ENCODE measurements around the gene SYNGR4.
"Not testable (repeated sequence)": the region's sequence is repeated elsewhere in the genome, so short reads cannot be mapped to it uniquely, and the experiment has no call there.

SYNGR4 gene, protein sequence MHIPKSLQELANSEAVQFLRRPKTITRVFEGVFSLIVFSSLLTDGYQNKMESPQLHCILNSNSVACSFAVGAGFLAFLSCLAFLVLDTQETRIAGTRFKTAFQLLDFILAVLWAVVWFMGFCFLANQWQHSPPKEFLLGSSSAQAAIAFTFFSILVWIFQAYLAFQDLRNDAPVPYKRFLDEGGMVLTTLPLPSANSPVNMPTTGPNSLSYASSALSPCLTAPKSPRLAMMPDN

DNA sequence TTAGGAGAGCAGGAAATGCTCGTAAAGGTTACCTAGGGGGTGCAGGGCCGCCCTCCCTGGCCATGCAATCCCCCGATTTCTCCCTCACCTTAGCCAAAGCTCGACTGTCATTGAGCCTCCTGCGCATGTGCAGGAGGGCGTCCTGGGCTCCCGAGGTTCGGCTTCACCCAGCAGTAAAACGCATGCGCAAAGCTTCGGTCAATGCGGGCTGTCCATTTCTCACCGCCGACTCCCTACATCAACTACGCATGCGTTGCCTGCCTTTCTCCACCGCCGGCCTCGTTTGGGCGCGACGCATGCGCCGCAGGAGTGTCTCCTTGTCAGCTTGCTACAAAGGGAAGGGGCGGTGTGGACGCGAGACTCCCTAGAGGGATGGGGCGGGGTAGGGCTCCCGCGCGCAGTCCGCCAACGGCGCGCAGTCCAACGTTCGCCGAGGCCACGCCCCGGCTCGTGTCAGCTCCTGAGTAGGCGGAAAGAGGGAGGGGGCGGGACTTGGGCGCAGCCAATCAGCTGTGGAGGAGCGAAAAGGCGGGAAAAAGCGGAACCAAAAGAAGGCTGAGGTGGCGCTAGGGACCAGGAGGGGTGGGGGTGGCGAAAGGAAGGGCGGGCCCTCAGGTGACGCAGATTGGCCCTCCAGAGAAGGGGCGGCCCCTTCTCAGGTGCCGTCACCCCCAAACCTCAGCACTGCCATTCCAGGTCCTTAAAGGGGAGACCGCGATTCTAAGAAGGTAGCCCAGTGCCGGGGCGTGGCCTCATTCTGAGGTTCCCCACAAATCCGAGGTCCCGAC is at the start of gene SYNGR4, which contains the start of gene TMEM143:
TSS of gene SYNGR4 (plus strand) at position 558 of the 788 bp plus-strand sequence. CDS start 1,476 bp downstream, outside the sequence.
TSS of gene TMEM143 (minus strand) at position 131 of the 788 bp plus-strand sequence. CDS start at position 111, 20 bp downstream.
- DNase-seq: peak; percentile 97

DNA sequence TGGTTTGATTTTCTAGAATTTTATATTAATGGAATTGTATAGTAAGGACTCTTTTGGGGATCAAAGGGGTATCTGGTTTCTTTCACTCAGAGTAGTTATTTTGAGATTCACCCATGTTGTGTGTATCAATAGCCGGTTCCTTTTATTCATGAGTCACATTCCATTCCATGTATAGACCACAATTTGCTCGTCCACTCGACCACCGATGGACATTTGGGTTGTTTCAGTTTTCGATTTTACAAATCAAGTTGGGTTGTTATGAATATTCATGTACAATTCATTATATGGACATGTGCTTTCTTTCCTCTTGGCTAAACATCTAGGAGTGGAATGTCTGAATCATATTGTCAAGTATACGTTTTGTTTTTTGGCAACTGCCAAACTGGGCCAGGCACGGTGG is 48.5 kb upstream of the SYNGR4 start:
- DNase-seq: no peak

DNA sequence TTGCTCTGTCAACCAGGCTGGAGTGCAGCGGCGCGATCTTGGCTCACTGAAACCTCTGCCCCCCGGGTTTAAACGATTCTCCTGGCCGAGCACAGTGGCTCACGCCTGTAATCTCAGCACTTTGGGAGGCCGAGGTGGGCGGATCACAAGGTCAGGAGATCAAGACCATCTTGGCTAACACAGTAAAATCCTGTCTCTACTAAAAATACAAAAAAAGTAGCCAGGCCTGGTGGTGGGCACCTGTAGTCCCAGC is 46.5 kb upstream of the SYNGR4 start:
- not testable (repeated sequence) for DNase-seq

DNA sequence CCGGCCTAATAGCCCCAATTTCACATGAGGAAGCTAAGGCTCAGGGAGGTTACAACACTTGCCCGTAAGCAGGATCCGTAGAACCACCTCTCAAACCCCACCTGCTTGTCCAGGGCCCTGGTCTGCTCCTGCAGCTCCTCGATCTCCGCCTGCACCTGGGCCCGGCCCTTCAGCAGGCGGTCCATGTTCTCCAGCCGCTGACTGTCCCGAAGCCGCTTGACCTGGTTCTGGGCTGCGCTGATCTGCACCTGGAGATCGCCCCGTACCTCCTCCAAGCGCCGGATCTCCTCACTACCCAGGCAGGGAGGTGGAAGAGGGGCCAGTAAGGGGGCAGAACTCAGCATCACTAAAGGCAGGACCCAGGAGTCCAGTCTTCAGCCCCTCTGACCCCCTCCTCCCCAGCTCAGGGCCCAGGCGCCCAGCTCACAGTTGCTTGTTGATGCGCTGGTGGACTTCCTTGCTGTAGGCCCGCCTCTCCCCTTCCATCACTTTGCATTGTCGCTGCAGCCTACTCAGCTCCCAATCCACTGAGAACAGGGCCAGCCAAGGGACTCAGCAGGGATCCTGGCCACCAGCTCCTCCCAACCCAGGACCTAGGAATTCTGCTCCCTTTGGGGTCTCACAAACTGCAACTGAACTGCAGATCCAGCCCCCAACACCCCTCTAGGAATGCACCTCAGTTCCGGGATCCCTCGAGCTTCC is 45.7 kb upstream of the SYNGR4 start:
- no peak for DNase-seq

DNA sequence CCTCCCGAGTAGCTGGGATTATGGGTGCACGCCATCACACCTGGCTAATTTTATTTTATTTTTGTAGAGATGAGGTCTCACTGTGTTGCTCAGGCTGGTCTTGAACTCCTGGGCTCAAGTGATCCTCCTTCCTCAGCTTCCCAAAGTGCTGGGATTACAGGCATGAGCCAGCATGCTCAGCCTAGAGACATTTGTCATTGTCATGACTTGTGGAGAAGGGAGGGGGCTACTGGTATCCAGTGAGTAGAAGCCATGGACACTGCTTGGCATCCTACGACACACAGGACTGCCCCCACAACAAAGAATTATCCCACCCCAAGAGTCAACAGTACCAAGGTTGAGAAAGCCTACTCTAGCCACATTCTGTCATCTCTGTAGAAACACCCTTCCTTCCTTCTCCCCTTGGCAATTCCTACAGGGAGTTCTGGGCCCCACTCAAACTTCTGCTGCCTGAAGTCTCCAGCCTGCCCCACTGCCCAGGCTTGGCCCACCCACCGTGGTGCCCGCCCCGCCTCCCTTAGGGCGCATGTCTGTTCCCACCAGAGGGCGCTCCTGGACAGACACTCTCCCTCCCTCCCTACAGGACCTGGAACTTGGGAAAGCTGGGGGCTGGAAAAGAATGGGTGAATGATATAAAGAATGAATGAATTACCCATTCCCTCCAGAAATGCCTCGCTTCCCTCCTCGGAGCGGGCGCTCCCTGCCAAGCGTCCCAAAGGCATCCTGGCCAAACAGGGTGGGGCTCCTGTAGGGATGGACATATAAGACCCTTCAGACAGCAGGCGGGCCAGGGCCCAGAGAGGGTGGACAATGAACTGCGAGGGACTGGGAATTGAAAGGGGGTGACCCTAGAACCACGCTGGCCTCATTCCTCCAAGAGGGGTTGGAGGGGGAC is 44.3 kb upstream of the SYNGR4 start:
- peak; percentile 81 for DNase-seq

DNA sequence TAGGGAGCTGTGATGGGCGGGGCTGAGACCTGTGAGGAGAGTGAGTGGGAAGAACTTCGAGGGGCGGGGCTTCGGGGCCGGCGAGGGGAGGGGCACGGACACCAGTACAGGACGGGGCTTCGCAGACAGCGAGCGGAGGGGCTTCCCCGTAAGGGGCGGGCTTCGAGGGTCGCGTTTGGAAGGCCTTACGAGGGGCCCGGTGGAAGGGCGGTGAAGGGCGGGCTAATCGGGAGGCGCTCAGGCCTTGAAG is 42.9 kb upstream of the SYNGR4 start:
- DNase-seq: peak; percentile 93

DNA sequence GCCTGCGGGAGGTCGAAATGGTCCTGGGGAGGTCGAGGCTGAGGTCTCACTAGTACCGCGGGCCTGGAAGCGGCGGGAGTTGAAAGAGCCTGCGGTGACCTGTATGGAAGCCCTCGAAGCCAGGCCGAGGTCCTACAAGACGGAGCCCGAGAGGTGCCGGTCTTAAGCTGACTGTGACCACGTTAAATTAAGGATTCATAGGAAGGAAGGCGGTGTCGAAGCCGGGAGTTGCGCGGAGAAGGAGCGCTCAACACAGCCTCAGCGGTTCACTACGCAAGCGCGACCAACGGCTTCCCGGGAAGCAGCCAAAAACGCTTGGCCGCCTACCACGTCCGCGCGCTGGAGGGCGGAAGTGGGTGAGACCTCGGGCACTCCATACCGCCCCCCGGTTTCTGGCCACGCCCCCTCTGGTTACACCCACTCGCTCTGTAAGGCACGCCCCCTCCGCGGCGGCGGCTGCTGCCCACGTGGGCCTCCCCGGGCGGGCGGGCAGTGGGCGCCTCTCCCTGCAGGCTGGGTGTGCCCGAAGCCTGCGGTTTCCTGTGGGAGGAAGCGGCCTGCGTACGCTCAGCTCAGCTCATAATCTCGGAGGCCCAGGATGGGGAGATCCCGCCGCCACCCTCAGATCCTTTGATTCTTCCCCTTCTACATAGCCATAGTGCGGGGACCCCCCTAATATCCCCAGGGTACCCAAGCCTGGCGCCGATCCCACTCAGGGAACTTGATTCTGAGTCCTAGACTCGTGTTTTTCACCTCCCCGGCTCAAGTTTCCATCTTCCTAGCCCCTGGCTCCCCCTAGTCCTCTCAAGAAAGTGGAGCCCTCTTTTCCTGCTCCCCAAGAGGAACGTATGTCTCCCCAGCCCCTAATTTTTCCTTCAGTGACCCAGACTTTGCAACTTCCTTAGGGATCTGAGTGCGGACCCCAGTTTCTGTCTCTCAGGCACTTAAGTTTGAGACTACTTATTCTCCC is 42.3 kb upstream of the SYNGR4 start:
- DNase-seq: peak; percentile 95

DNA sequence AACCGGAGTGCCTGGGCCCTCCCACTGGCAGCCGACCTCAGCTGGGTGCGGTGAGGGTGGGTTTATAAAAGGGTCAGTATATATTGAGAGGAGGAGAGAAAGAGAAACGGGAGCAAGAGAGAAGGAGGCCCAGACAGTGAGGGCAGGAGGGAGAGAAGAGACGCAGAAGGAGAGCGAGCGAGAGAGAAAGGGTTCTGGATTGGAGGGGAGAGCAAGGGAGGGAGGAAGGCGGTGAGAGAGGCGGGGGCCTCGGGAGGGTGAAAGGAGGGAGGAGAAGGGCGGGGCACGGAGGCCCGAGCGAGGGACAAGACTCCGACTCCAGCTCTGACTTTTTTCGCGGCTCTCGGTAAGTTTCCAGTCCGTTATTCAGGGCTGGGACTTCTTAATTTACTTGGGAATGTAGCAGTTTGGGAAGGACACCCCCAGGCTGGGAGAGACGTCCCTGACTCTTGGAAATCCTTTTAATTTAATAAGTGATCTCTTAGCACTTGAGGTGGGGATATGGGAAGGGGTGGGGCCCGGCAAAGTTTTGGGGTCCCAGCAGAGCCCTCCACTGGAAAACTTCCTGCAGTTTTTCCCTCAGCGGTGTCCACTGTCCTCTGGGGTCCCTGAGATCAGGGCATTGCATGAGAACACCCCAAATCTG is 38.8 kb upstream of the SYNGR4 start, which contains the start of gene EMP3:
TSS of gene EMP3 (plus strand) at position 288 of the 646 bp plus-strand sequence. CDS start 1,293 bp downstream, outside the sequence.
- peak; percentile 86 for DNase-seq

DNA sequence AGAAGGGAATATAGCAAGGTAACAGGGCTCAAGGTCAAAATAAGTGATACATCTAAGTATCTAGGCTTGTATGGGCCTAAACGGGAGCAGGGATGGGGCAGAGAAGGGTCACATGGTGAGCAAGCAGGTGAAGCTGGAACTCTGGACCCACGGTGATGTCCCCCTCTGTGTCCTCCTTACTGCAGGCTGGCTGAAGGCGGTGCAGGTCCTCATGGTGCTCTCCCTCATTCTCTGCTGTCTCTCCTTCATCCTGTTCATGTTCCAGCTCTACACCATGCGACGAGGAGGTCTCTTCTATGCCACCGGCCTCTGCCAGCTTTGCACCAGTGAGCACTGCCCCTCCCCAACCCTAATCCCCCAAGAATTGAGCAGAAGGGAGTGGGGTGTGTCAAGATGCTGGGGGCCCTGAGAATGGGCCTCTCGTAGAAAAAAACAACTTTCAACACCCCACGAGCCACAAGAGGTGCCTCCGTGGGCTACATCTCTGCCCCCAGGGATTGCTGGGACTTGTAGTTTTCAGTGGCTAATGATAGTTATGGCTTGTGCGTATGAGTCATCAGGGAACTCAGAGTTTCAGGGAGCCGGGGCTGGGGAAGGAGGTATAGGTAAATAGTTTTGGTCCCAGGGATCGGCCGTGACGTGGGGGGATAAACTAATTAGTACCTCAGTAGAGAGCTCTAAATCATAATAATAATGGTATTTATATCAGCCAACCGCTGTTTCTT is 34.8 kb upstream of the SYNGR4 start:
- peak; percentile 53 for DNase-seq

DNA sequence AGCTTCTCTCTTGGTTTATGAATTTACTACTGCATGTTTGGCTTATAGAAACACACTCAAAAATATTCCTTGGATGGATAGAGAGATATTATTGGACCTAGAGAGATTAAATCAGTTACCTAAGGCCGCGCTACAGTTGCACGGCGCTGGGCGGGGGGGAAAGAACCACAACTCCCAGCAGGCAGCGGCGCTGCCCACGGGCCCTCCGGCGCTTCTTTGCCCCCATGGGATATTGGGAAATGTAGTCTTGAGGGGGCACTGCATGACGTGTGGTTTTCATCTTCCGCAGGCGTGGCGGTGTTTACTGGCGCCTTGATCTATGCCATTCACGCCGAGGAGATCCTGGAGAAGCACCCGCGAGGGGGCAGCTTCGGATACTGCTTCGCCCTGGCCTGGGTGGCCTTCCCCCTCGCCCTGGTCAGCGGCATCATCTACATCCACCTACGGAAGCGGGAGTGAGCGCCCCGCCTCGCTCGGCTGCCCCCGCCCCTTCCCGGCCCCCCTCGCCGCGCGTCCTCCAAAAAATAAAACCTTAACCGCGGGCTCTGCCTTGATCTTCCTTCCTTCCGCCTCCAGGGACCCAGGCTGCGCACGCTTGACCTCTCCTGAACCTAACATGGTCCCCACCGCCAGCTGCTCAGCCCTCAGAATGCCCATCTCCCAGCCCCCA is 34.0 kb upstream of the SYNGR4 start:
- DNase-seq: peak; percentile 87

DNA sequence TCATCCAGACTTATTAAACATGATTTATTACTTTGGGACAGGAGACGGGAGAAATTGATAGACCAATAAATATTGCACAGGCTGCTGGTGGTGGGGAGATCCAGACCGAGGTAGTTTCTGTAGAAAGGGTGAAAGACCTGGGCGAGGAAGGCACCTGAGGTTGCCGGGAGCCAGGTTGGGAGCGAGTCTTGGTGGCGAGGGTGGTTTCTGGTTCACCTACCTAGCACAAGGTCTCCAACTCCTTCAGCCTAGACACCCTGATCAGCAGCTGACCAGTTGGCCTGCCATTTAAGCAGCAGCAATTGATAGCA is 31.9 kb upstream of the SYNGR4 start:
- DNase-seq: no peak

DNA sequence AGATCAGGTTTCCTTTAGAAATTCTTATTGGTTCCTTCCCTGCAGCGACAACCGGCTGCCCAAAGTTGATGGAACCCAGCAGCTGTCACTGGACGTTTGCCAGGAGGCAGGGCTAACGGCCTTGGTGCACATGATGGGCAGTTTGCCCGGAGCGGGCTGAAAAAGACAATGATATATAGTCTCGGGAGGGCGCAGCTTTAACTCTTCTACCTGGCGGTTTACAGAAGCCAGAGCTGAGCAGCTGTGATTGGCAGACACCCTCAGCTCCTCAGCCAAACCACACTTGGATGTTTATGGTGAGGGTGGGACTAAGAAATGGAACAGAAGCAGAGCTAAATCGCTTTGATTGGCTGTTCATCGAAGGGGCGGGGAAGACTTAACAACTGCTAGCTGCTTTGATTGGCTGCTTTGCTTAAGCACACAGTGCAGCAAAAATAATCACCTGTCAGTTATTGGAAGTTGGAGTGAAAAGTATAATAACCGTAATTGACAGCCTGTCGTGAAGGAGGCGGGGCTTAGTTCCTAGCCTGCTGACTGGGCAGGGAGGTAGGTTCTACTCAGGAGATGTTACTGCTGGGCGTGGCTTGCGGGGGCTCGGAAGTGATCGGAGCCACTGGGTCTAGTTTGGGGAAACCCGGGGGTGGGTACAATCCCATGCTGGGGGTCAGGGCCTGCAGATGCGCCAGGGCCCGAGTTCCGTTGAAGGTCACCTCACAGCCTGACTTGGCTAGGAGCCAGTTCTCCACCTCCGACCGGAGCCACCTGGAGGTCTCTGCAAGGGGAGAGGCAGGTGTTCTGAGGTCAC is 31.3 kb upstream of the SYNGR4 start:
- peak; percentile 93 for DNase-seq

DNA sequence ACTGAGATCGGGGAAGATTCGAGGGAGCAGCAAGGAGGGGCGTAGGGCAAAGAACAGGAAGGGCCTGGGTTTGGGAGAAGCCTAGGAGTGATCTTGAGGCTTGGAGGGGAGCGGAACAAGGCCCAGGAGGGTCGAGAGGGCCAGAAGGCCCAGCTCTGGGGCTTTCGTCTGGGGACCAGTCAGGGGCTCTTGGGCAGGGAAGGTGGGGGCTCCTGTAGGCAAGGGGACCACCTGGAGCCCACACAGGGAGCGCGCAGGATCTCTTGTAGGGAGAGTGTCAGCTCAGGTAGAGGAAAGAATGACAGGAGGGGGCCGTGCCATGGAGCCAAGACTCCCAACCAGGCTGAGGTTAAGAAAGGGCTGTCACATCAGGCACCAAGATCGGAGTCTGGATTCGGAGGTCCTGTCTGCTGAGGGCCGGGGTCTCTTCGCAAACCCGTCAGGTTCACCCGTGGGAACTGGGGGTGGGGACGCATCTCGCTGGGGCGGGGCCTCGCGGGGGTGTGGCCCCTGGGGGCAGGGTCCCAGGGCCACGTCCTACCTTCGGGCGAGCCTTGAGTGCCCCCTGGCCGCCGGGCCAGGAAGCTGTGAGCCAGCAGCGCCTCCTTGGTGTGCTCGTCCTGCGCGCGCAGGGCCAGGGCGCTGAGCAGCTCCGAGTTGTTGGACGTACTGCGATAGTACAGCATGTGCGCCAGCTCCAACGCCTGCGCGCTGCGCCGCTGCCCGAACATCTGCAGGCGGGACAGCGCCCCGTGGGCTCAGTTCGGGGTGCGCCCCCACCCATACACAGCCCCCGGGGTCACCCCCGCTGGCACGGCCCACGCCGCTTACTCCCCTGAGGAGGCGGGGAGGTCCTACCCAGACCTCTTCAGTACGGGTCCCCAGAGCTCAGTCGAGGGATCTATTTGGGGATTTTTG is 30.4 kb upstream of the SYNGR4 start:
- DNase-seq: peak; percentile 91

DNA sequence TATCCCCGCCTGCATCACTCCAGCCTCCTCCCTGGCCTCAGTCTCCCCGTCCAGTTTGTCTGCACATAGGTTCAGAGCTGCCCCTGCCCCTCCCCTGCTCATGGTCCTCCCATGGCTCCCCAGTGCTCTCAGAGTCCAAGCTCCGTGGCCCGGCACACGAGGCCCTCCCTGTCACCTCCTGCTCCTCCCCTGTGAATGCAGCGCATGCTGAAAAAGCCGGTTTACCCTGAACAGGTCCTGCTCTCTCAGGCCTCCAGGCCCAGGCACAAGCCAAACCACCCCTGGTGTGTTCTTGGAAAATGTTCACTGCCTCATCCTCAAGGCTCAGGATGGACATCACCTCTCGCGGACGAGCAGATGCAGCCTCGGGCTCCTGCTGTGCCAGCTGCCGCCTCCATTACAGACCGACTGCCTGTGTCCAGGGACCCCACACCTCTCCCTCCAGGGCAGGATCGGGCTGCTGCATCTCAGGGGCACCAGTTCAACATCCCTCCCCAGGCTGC is 25.9 kb upstream of the SYNGR4 start:
- no peak for DNase-seq

DNA sequence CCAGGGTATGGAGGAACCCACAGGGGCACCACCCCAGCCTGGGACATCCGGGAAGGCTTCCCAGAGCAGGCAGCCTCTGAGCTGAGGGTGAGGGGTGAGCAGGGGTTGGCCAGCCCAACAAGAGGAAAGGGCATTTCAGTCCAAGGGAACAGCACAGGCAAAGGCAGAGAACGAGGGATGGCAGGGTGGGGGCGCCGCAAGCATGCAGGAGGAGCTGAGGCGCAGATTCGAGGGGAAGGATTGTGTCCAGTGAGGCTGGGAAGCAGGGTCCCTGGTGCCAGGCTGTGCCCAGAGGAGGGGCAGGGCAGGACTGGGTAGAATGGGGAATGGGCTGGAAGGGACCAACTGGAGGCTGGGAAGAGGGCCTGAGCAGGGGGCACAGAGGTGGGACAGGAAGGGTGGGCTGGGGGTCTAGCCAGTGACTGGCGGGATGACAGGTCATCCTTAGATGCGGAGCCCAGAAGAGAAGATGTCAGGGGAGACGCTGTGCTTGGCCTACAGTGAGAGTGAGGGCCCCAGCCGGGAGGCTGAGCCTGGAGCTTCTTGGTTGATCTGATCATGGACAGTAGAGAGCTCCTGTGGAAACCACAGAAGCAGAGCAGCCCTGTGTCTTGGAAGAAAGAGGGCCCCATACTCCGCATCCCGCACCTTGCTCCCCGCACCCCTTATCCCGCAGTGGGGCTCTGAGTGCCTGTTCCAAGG is 25.2 kb upstream of the SYNGR4 start:
- no peak for DNase-seq

DNA sequence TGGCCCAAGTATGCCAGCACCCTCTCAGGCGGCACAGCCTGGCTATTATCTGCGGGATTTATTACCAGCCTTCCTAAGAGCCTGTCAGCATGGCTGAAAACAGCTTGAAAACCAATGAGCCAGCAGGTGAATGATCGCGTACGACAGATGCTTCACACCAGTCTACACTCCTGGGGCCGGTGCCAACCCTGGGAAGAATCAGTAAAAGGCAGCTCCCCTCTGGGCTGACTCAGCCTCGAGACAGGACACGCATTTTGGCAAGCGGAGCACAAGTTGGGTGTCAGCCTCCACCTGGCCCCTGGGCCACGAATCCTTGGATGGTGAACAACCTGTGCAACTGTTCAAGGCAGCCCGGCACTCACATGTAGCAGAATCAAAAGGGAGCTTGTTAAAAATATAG is 23.2 kb upstream of the SYNGR4 start:
- DNase-seq: no peak

Data from stimulated activated CD4-positive, alpha-beta T cell treated with anti-CD3 and anti-CD28 coated beads, Interleukin-4, amount 100 ng/mL, for 24 hours (primary cell).